ENCODE measurements around the gene WDR74.
"Not testable (repeated sequence)": the region's sequence is repeated elsewhere in the genome, so short reads cannot be mapped to it uniquely, and the experiment has no call there.

WDR74 gene

DNA sequence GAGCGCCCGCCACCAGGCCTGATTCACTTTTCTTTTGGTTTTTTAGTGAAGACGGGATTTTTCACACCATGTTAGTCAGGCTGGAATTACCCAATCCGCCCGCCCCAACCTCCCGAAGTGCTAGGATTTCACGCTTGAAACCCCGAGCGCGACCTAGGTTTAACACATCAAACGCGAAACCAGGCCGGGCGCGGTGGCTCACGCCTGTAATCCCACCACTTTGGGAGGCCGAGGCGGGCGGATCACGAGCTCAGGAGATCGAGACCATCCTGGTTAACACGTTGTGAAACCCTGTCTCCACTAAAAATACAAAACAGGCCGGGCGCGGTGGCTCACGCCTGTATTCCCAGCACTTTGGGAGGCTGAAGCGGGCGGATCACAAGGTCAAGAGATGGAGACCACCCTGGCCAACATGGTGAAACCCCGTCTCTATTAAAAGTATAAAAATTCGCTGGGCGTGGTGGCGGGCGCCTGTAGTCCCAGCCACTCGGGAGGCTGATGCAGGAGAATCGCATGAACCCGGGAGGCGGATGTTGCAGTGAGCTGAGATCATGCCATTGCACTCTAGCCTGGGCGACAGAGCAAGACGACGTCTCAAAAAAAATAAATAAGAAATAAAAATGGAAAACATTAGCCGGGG, 1.5 kb upstream of the WDR74 start:
- DNase-seq (ENCODE audit: low spot score), result peak; percentile 84

DNA sequence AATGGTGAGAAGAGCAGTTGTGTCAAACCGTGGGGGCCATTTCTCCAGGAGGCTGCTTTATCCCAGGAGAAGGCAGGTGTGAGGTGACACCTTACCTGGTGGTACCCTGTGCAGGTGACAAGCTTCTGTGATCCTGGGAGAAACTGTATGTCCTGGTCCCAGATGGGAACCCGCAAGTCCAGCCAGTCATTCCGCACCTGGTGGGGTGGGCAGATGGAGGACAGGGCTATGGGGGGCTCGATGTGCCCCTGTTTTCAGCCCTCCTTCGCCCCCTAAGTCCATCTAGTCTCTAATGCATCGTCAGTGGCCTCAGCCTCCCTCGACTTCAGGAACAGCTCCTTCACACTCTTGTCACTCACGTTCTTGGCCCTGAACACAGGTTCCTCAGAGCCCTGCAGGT, 4.1 kb downstream of the WDR74 start:
- no peak for DNase-seq (ENCODE audit: low spot score)

DNA sequence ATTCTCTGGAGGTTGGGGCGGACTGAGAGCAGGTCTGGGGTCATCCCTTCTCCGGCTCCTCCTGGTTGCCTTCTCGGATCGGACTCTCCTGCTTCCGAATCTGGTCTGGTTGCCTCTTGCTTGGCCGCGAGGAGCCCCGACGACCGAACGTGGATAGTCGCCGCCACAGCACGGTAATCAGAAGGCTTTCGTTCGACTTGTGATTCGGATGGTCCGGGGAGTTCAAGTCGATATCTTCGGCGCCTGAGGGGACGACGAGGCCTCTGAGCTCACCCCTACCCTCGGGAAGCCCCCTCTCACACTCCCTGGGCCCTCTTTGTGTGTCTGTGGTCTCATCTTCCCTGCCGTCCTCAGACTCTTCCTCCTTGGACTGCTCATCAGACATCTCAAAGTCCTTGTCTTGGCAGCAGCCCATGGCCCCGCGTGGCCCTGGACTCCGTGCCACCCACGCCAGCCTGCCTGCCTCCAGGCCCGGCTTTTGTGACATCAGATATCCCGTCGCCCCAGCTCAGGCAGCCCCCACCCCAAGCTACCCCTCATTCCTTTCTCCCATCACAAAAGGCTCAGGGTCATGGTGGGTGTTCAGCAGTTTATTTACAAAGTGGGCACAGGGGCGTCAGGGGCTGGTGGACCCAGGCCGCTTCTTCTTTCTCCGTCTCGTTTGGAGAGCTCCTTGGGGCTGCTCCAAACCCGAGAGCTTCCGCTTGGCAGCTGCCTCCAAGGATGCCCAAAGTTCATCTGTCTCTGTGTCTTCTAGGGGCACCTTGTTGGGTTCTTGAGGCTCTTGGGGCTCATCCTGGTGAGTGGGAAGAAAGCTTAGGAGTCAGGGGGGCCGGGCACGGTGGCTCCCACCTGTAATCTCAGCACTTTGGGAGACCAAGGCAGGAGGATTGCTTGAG, 6.8 kb downstream of the WDR74 start, which contains the start of gene TEX54:
Gene TEX54, minus strand, starts transcription at position 506 of the 899 bp plus-strand sequence.
- DNase-seq (ENCODE audit: low spot score), result no peak

DNA sequence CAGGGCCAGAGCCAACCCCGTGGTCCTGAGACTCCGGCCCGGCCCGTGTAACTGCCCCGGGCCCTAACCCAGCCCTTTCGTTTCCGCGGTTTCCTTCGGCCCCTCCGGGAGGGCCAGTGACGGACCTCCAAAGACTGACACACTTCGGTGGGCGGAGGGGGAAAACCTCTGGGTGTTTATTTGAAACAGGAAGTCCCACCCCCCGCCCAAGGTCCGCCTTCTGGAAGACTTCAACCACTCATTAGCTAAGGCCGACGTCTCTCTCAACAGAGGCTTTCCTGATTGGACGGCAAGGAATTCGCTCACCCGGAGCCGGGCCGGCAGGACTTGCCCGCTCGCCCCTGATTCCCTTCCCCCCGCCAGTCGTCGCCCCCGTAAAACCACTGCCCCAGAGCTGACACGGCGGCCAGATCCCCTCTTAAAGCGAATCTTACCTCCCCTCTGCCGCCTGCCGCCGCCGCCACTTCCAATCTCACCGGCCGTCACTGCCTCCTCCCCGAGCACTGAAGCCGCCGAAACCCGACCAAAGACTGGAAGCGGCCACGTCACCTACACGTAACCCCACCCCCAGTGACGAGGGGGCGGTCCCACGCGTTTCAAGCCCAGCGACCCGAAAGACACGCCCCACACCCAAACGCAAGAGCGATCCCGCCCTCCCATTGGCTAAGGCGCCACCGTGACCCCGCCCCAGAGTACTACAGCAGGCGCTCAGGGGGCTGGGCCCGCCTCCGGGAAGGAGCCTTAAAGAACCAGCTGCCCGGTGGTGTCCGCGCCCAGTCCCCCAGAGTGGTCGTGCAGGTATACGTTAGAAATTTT, 7.7 kb downstream of the WDR74 start, which contains the start of gene STX5:
Gene STX5, minus strand, starts transcription at position 532 of the 816 bp plus-strand sequence. CDS start 808 bp downstream, outside the sequence.
- DNase-seq (ENCODE audit: low spot score), result peak; percentile 99

DNA sequence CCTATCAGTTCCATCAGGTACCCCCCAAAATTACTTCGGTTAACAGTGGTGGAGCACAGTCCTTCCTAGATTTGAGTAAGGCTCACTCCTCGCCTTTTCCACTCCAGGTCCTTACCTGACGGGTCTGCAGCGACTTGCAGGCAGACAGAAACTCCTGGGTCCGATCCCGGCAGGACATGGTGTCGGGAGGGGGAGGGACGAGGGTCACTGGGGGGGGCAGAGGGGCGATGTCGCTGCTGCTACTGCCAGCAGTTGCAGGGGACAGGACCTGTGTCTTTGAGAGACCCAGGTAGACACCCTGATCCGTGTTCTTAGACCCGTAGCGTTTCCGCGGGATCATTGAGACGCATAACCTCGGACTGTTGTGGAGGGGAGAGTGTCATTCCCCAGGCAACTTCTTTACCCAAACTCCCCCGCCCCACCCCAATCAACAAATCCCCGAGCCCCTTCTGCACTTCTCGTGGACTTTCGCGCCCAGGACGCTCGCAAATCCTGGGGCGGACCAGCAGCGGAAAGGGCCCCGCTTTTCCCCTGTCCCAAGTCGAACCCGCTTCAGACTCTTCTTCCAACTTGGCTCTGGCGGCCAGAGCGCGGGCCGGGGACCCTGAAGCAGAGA, 8.4 kb downstream of the WDR74 start:
- no peak for DNase-seq (ENCODE audit: low spot score)

DNA sequence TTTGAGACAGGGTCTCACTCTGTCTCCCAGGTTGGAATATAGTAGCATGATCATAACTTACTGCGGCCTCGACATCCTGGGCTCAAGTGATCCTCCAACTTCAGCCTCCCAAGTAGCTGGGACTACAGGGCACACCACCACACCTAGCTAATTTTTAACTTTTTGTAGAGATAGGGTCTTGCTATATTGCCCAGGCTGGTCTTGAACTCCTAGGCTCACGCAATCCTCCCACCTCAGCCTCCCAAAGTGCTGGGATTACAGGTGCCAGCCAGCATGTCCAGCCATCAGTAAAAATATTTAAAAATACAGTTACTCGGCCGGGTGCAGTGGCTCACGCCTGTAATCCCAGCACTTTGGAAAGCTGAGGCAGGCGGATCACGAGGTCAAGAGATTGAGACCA, 11.3 kb downstream of the WDR74 start:
- not testable (repeated sequence) for DNase-seq (ENCODE audit: low spot score)

DNA sequence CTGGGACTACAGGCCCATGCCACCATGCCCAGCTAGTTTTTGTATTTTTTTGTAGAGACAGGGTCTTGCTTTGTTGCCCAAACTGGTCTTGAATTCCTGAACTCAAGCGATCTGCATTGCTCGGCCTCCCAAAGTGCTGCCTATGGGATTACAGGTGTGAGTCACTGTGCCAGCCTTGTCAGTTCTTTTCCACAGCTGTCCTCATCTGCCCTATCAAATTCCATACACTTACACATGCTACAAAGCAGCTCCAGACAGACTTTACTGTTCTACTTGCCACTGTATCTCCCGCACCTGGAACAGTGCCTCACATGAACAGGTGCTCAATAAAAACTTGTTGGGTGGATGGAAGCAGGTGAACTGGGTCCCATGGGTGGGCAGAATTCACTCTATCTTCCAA, 15.7 kb downstream of the WDR74 start:
- no peak for DNase-seq (ENCODE audit: low spot score)

DNA sequence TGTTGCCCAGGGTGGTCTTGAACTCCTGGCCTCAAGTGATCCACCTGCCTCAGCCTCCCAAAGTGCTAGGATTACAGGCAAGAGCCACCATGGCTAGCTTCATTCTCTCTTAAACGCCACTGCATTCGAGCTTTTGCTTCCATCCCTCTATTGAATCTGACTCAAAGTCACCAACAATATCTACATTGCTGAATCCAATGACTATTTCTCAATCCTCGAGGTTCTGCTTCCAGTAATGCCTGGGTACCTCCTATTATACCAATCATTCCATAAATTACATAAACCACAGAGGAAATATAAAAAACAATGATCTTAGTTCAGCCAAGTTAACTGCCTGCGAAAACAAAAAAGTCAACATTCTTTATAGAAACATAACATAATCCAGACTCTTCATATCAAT, 22.3 kb downstream of the WDR74 start:
- no peak for DNase-seq (ENCODE audit: low spot score)

DNA sequence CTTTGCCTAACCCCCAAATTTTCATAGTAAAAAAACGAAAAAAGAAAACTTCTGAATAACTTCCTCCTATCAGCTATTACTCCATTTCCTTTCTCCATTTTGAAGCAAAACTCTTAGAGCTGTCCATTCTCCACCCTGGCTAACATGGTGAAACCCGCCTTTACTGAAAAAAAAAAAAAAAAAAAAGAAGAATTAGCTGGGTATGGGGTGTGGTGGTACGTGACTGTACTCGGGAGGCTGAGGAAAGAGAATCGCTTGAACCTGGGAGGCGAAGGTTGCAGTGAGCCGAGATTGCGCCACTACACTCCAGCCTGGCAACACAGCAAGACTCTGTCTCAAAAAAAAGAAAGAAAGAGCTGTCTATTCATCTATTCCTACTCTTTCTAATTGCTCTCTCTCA, 22.8 kb downstream of the WDR74 start:
- no peak for DNase-seq (ENCODE audit: low spot score)

DNA sequence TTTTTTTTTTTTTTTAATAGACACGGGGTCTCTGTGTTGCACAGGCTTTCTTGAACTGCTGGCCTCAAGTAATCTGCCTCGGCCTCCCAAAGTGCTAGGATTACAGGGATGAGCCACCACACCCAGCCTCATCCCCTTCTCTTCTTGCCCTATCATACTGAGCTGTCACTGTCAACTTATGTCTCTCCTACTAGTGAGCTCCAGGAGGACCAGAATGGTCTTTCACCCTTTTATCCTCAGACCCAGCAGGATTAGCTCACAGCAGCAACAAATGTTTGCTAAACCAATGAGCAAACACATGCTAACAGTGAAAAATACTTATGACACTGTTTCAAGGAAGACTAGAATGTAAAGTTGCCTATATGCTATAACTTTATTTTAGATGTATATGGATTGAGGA, 27.7 kb downstream of the WDR74 start:
- DNase-seq (ENCODE audit: low spot score), result no peak

DNA sequence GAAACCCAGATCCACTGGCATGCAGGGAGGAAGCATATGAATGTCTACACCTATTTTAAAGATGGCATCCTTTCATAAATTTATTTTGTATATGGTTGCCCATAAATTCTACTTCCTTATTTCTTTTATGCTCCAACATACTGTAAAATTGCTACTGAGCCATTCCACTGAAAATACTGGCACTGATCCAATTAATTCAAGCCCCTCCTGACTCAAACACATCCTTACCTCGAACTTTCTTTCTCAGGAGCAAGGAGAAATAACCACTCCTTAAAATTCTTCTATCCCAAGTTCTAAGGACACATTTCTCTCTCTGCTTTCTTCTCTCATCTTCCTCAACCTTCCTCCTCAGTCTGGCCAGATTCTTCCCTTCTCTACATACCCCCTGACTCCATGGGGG, 28.6 kb downstream of the WDR74 start:
- DNase-seq (ENCODE audit: low spot score), result no peak

DNA sequence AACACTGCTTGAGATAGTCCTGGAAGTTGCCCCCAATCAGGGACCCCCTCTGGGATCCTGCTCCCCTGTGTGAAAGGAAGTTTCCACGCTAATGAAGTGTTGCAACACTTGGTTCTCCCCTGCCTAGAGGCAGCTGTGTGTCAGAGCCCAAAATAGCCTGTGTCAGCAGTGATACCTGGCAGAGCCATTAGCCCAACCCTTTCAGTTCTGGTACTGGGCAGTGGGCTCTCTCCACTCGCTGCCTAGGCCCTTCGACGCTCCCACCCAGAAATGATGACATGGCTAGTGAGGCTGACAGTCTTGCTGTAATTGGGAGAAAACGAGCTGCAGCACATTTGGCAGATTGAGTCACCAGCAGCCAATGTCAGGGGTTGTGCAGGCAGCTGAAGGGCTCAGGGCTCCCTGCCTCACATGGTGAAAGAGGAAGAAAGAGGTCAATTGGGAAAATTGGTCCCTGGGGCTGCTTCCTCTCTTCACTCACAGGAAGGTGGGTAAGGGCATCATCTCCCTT, 32.7 kb downstream of the WDR74 start:
- no peak for DNase-seq (ENCODE audit: low spot score)

DNA sequence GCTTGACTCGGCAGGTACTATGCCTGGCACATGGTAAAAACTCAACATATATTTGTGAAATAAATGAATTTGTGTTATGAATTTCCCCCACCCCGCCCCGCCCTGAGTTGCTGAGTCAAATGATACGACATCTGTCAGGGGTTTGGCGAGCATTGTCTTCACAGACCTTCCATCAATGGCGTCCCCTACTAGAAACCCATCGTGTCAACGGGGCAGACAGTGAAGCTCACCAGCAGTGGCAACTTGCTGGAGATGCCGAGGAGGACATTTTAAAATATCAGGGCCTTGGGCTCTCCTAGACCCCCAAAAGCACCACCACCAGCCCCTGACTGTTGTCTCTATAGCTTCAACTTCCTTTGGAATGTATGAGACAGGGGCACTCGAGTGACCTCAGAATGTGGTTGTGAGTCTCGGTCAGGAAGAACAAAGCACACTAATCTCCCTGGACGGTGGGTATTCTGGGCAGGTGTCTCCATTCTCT, 33.4 kb downstream of the WDR74 start:
- no peak for DNase-seq (ENCODE audit: low spot score)

DNA sequence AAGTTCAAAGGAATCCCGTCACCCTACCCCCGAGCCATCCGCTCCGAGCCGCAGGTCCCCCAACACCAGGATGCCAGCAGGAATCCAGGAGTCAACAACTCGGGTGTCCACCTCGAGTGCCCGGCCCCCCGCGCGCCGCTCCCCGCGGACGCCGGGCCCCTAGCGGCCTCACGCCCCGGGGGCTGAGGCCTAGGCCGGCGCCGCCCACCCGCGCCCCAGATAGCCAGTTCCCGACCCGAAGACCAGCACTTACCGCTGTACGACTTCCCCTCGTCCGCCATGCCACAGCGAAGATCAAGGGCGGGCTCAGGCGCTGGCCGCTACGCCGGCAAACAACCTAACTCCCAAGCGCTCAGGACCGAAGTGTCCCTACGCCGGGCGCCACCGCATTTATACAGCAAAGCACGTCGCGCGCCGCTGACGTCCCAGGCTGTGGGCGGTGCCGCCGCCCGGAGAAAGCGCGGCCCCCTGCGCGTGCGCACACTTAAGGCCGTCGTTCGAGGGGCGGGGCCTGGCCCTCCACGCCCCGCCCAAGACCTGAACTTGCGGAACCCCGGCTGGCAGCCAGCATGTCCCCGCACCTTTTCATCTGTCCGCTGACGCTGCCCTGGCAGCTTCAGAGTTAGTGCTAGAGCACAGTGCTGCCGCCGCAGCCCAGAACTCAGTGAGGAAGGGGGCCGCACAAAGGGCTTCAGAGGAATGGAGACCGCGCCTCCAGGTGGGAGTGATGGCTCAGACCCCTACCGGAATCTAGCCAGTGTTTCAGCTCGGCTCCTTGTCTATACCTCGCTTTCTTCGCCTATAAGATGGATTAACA, 34.1 kb downstream of the WDR74 start, which contains the start of gene NXF1:
Gene NXF1, minus strand, starts transcription at position 365 of the 817 bp plus-strand sequence. Its CDS starts 84 bp downstream, at position 281.
- peak; percentile 98 for DNase-seq (ENCODE audit: low spot score)

DNA sequence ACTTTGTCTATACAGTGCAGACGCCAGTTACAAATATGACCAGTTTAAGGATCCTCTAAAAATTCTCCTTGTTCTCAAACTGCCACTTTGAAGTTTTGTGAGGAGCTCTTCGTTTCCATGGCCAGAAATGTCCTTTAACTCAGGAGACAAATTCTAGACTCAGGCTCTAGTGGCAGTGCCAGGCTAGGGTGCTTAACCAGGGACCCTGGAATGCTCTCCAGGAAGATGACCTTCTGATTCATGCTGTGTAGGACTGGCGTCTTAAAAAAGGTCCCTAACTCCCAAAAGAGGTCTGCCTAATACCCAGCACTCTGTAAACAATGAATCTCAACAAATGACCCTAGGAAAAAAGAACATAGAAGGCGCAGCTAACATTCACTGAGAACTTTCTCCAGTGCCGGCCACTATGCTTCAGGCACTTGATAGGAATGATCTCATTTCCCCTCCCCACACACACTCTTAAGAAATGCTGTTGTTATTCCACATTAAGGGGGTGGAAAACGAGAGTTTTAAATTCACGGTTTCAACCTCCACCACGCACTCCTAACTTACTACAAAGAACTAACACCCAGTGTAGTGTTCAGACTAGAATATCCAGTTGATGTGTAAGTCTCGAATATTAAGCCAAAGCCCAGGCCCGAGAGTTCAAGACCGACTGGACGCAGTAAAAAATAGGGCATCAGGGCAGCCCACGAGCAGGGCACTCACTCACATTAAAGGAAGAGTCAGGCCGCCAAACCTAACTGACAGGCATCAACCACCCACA, 34.9 kb downstream of the WDR74 start:
- DNase-seq (ENCODE audit: low spot score), result no peak

DNA sequence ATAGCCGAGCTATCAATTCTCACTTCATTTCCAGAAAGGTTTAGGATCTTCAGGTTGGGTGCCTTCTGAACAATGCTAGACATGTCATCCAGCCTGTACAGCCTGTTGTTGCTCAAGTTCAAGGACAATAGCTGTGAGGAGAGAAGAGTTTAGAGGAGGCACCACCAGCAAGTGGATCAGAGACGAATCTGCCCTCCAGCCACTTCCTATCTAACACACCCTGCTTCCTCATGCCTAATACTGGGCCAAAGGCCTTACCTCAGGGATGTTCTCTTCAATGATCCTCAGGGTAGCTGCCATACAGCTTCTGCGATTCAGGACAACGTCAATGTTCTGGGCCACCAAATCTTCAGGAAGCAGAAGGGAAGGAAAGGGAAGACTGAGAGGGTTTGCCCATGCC, 38.3 kb downstream of the WDR74 start:
- no peak for DNase-seq (ENCODE audit: low spot score)

DNA sequence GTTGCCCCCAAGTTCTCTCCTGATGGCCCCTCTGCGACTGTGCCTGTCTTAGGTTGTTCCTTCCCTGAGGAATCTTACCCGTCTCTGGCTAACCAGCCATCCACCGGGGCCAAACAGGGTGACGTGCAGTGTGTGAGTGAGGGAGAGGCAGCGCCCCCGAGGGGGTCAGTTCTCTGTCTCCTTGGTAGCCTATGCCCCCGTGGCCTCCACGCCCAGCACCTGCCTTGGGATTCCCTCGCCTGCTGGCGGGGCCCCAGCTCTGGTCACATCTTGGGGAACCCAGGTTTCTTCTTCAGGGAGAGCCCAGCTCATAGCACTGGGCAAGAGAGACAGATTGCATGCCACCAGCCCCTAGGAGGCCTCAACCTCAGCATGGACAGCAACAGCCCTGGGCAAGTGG, 39.9 kb downstream of the WDR74 start:
- no peak for DNase-seq (ENCODE audit: low spot score)

DNA sequence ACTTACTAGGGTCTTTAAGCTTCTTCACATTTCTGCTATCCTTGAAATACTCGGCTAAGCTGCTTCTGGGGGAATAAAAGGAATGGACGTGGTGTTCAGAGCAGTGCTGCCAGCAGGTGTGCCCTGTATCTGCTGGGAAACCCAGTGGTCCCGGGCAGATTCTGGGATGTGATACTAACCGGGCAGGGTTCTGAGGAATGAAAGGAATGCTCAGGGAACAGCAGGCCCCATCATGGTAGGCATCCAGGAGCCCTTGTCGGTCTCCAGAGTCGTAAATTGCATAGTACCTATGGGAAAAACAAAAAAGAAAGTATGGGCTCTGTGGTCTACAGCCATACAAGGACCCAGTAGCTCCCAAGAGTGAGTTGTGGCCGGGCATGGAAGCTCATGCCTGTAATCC, 43.1 kb downstream of the WDR74 start:
- DNase-seq (ENCODE audit: low spot score), result no peak

DNA sequence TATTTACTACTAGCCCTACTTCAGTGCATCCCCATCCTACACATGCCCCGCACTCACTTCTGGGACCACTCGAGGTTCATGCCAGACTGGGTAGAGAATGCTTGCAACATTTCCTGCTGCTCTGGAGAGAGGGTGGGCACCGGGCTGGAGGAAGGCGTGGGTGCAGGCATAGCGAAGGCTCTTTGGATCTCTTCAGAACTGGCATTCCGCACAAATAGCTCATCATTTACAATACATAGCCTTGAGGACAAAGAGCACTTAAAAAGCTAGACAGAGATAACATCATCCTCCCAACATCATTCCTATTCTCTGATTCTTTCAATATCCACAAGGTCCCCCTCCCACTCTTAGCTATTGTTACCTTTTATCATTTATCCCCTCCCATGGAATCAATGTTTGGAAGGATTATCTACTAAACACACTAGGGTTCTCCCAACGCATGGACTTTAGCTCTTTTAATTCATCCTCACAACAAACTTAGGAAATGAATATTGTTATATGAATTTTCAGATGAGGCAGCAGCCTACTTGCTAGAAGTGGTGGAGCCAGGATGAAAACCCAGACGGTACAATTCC, 45.1 kb downstream of the WDR74 start:
- DNase-seq (ENCODE audit: low spot score), result no peak

DNA sequence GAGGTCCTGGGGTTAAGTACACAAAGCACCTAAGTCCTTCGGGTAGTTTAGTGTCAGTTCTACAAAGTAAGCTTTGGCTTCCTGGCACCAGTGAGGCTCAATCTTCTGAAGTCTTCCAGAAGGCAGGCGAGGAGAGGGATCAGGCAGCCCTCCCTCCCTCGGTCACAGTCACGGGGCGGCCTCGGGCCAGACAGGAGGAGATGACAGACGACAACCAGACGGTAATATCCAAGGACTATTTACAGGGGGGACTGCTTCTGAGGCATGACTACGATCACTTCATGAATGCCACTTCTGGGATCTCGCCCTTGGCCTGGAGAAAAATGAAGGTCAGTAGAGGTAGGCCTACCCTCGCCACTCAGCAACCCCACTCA, 47.2 kb downstream of the WDR74 start:
- peak; percentile 54 for DNase-seq (ENCODE audit: low spot score)
